ENCODE measurements around the gene TMEM63C. TPM values are rescaled to one million over a fixed set of nuclear protein-coding genes. Genes with fewer than 3 reads are reported as not detected.
"Not testable (repeated sequence)": the region's sequence is repeated elsewhere in the genome, so short reads cannot be mapped to it uniquely, and the experiment has no call there.

TMEM63C gene
- polyA plus RNA-seq, 1 donor from 2014 or later = 11.1 TPM

DNA sequence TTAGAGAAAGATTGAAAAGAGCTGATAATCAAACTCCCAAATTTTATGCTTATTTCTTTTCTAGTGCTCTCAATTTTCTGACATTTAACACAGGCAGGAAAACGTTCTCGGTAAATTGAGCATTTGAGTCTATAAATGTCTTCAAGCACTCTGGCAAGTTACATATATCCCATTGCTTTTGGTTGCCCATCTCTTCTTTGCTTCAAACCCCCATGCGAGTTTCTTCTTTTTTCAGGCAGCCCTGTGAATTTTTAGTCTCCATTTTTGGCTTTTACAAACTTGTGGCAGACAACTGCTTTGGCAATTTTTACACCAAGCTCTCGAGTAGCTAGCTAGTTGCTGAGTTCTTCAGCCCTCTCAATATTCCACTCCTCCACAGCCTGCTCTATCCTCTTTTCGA, 8.7 kb upstream of the TMEM63C start:
- Histone ChIP-seq H3K9ac (ENCODE audit: low read length) (no peak overlapping the region), H3K27ac (ENCODE audit: low read length) (no peak overlapping the region)

DNA sequence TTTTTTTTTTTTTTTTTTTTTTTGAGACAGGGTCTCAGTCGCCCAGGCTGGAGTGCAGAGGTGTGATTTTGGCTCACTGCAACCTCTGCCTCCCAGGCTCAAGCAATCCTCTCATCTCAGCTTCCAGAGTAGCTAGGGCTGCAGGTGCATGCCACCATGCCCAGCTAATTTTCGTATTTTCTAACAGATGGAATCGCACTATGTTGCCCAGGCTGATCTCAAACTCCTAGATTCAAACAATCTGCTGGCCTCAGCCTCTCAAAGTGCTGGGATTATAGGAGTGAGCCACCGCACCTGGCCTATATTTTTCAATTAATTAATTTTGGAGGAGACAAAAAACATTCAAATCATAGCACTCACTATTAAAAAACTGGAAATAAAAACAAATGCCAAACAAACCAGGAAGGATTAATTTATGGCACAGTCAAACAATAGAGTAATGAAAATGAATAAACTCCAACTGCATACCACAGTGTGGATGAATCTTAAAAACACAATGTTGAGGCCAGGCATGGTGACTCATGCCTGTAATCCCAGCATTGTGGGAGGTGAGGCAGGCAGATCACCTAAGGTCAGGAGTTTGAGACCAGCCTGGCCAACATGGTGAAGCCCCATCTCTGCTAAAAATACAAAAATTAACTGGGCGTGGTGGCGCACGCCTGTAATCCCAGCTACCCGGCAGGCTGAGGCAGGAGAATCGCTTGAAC, 7.5 kb upstream of the TMEM63C start:
- not testable (repeated sequence) for H2AFZ ChIP-seq (ENCODE audit: low read depth, low read length); H3K79me2 ChIP-seq (replicated peaks; ENCODE audit: insufficient read depth, low read length); H3K36me3 ChIP-seq (ENCODE audit: insufficient read depth, low read length); H3K9me3 ChIP-seq (ENCODE audit: low read length); H3K27ac ChIP-seq (ENCODE audit: low read length); H3K9ac ChIP-seq (ENCODE audit: low read length); H3K9me2 ChIP-seq (ENCODE audit: insufficient read depth, low read length); H3K4me3 ChIP-seq (ENCODE audit: low read length); H4K20me1 ChIP-seq (ENCODE audit: insufficient read depth); H3K27me3 ChIP-seq (ENCODE audit: insufficient read depth, low read depth, low read length); H3K4me2 ChIP-seq (ENCODE audit: low read length); H3F3A ChIP-seq (ENCODE audit: insufficient read depth, low read length, poor library complexity, severe bottlenecking)

More for the DNA sequence above, 8.7 kb upstream of the TMEM63C start:
- Histone ChIP-seq H3K9me2 (ENCODE audit: insufficient read depth, low read length) (no peaks in the 10 kb centered on the region), H3K36me3 (ENCODE audit: insufficient read depth, low read length) (no peaks in the 10 kb centered on the region), H3K27me3 (ENCODE audit: insufficient read depth, low read depth, low read length) (no peaks in the 10 kb centered on the region), H3K4me3 (ENCODE audit: low read length) (no peak overlapping the region), H2AFZ (ENCODE audit: low read depth, low read length) (no peak overlapping the region), H3K79me2 (replicated peaks; ENCODE audit: insufficient read depth, low read length) (no peaks in the 10 kb centered on the region), H3K9me3 (ENCODE audit: low read length) (no peaks in the 10 kb centered on the region), H3K4me2 (ENCODE audit: low read length) (no peak overlapping the region), H4K20me1 (ENCODE audit: insufficient read depth) (no peaks in the 10 kb centered on the region), H3F3A (ENCODE audit: insufficient read depth, low read length, poor library complexity, severe bottlenecking) (no peaks in the 10 kb centered on the region)
- TF ChIP-seq RAD21 (conservative IDR thresholded peaks at IDR 0.05) (no peak), SMC3 (conservative IDR thresholded peaks at IDR 0.05; ENCODE audit: poor library complexity) (no peak), EP300 (conservative IDR thresholded peaks at IDR 0.05; ENCODE audit: poor library complexity, severe bottlenecking) (no peak), EZH2 (IDR thresholded peaks at IDR 0.05; ENCODE audit: borderline replicate concordance, insufficient read depth, low read length, poor library complexity, severe bottlenecking) (no peak), TAF1 (IDR thresholded peaks at IDR 0.05; ENCODE audit: low read depth) (no peak), POLR2AphosphoS5 (IDR thresholded peaks at IDR 0.05) (no peak), MXI1 (conservative IDR thresholded peaks at IDR 0.05; ENCODE audit: poor library complexity, severe bottlenecking) (no peak)
- TF ChIP-seq, protein P1, sequence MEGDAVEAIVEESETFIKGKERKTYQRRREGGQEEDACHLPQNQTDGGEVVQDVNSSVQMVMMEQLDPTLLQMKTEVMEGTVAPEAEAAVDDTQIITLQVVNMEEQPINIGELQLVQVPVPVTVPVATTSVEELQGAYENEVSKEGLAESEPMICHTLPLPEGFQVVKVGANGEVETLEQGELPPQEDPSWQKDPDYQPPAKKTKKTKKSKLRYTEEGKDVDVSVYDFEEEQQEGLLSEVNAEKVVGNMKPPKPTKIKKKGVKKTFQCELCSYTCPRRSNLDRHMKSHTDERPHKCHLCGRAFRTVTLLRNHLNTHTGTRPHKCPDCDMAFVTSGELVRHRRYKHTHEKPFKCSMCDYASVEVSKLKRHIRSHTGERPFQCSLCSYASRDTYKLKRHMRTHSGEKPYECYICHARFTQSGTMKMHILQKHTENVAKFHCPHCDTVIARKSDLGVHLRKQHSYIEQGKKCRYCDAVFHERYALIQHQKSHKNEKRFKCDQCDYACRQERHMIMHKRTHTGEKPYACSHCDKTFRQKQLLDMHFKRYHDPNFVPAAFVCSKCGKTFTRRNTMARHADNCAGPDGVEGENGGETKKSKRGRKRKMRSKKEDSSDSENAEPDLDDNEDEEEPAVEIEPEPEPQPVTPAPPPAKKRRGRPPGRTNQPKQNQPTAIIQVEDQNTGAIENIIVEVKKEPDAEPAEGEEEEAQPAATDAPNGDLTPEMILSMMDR (IDR thresholded peaks at IDR 0.05; ENCODE audit: poor library complexity, severe bottlenecking) = no peak
- TF ChIP-seq, protein P2, sequence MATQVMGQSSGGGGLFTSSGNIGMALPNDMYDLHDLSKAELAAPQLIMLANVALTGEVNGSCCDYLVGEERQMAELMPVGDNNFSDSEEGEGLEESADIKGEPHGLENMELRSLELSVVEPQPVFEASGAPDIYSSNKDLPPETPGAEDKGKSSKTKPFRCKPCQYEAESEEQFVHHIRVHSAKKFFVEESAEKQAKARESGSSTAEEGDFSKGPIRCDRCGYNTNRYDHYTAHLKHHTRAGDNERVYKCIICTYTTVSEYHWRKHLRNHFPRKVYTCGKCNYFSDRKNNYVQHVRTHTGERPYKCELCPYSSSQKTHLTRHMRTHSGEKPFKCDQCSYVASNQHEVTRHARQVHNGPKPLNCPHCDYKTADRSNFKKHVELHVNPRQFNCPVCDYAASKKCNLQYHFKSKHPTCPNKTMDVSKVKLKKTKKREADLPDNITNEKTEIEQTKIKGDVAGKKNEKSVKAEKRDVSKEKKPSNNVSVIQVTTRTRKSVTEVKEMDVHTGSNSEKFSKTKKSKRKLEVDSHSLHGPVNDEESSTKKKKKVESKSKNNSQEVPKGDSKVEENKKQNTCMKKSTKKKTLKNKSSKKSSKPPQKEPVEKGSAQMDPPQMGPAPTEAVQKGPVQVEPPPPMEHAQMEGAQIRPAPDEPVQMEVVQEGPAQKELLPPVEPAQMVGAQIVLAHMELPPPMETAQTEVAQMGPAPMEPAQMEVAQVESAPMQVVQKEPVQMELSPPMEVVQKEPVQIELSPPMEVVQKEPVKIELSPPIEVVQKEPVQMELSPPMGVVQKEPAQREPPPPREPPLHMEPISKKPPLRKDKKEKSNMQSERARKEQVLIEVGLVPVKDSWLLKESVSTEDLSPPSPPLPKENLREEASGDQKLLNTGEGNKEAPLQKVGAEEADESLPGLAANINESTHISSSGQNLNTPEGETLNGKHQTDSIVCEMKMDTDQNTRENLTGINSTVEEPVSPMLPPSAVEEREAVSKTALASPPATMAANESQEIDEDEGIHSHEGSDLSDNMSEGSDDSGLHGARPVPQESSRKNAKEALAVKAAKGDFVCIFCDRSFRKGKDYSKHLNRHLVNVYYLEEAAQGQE (IDR thresholded peaks at IDR 0.05; ENCODE audit: borderline replicate concordance) = no peak

Measured in neural cell (in vitro differentiated cells).